ENCODE measurements around the gene ANTXR2.

Gene ANTXR2

GRCh38 chr4:80009806-80010205 is 63.2 kb downstream of the ANTXR2 start:
- TF ChIP-seq EZH2 (optimal IDR thresholded peaks at IDR 0.05; ENCODE audit: low read depth, low read length) (no peak), EZH2phosphoT487 (IDR thresholded peaks at IDR 0.05; ENCODE audit: low read length) (no peak), CTCF (IDR thresholded peaks at IDR 0.05; ENCODE audit: low read length) (no peak)
- no peak overlapping the region for H3K9ac ChIP-seq (ENCODE audit: low read length)
- H3F3A ChIP-seq (ENCODE audit: insufficient read depth, low read length) = no peaks in the 10 kb centered on the region; the same call in 1 of the 2 replicates
- no peak for DNase-seq
- H3K36me3 ChIP-seq (replicated peaks; ENCODE audit: insufficient read depth, low read length) = no peaks in the 10 kb centered on the region
- peaks cover 18% of the 10 kb centered on the region for H3K4me1 ChIP-seq (ENCODE audit: low read length)
- H4K20me1 ChIP-seq (ENCODE audit: insufficient read depth, low read length) = no peaks in the 10 kb centered on the region
- no peaks in the 10 kb centered on the region for H3K79me2 ChIP-seq (ENCODE audit: low read length)
- no peak overlapping the region for H2AFZ ChIP-seq (ENCODE audit: low read length)
- H3K27me3 ChIP-seq (replicated peaks; ENCODE audit: insufficient read depth, low read length) = no peaks in the 10 kb centered on the region
- no peaks in the 10 kb centered on the region for H3K9me2 ChIP-seq (replicated peaks; ENCODE audit: insufficient read depth, low read length)
- no peak overlapping the region for H3K4me3 ChIP-seq (ENCODE audit: low read length)
- no peaks in the 10 kb centered on the region for H3K9me3 ChIP-seq (replicated peaks; ENCODE audit: insufficient read depth, low read length)
- no peak overlapping the region for H3K27ac ChIP-seq (ENCODE audit: low read length)
- H3K4me2 ChIP-seq (ENCODE audit: low read depth, low read length) = no peak overlapping the region

GRCh38 chr4:80008971-80009370 is 64.1 kb downstream of the ANTXR2 start:
- Histone ChIP-seq H3K27ac (ENCODE audit: low read length) (no peak overlapping the region), H3K4me2 (ENCODE audit: low read depth, low read length) (no peak overlapping the region), H3K4me3 (ENCODE audit: low read length) (no peak overlapping the region), H3K27me3 (replicated peaks; ENCODE audit: insufficient read depth, low read length) (no peaks in the 10 kb centered on the region), H3K36me3 (replicated peaks; ENCODE audit: insufficient read depth, low read length) (no peaks in the 10 kb centered on the region), H2AFZ (ENCODE audit: low read length) (no peak overlapping the region), H3K9ac (ENCODE audit: low read length) (no peak overlapping the region), H3K9me2 (replicated peaks; ENCODE audit: insufficient read depth, low read length) (no peaks in the 10 kb centered on the region), H3F3A (ENCODE audit: insufficient read depth, low read length) (no peaks in the 10 kb centered on the region; the same call in 1 of the 2 replicates), H3K9me3 (replicated peaks; ENCODE audit: insufficient read depth, low read length) (no peaks in the 10 kb centered on the region), H4K20me1 (ENCODE audit: insufficient read depth, low read length) (no peaks in the 10 kb centered on the region), H3K4me1 (ENCODE audit: low read length) (peaks cover 18% of the 10 kb centered on the region), H3K79me2 (ENCODE audit: low read length) (no peaks in the 10 kb centered on the region)
- DNase-seq = no peak
- no peak for TF ChIP-seq CTCF (IDR thresholded peaks at IDR 0.05; ENCODE audit: low read length)
- TF ChIP-seq EZH2phosphoT487 (IDR thresholded peaks at IDR 0.05; ENCODE audit: low read length) = no peak
- no peak for TF ChIP-seq EZH2 (optimal IDR thresholded peaks at IDR 0.05; ENCODE audit: low read depth, low read length)

GRCh38 chr4:80008351-80008750 is 64.7 kb downstream of the ANTXR2 start:
- no peak for DNase-seq
- H3K9me3 ChIP-seq (replicated peaks; ENCODE audit: insufficient read depth, low read length) = no peaks in the 10 kb centered on the region
- no peaks in the 10 kb centered on the region for H3K27me3 ChIP-seq (replicated peaks; ENCODE audit: insufficient read depth, low read length)
- H3K27ac ChIP-seq (ENCODE audit: low read length) = no peak overlapping the region
- H3K4me2 ChIP-seq (ENCODE audit: low read depth, low read length) = no peak overlapping the region
- no peaks in the 10 kb centered on the region for H3K79me2 ChIP-seq (ENCODE audit: low read length)
- H3F3A ChIP-seq (ENCODE audit: insufficient read depth, low read length) = no peaks in the 10 kb centered on the region; the same call in 1 of the 2 replicates
- H4K20me1 ChIP-seq (ENCODE audit: insufficient read depth, low read length) = no peaks in the 10 kb centered on the region
- H2AFZ ChIP-seq (ENCODE audit: low read length) = no peak overlapping the region
- no peak overlapping the region for H3K4me3 ChIP-seq (ENCODE audit: low read length)
- H3K36me3 ChIP-seq (replicated peaks; ENCODE audit: insufficient read depth, low read length) = no peaks in the 10 kb centered on the region
- TF ChIP-seq EZH2 (optimal IDR thresholded peaks at IDR 0.05; ENCODE audit: low read depth, low read length) (no peak), EZH2phosphoT487 (IDR thresholded peaks at IDR 0.05; ENCODE audit: low read length) (no peak), CTCF (IDR thresholded peaks at IDR 0.05; ENCODE audit: low read length) (no peak)
- no peaks in the 10 kb centered on the region for H3K9me2 ChIP-seq (replicated peaks; ENCODE audit: insufficient read depth, low read length)
- H3K4me1 ChIP-seq (ENCODE audit: low read length) = peaks cover 18% of the 10 kb centered on the region
- no peak overlapping the region for H3K9ac ChIP-seq (ENCODE audit: low read length)

Data from MM.1S (cell line).